Activated T-helper 1 cell treated with anti-CD3 and anti-CD28 coated beads, Interleukin-2, amount 50 U/mL, for 16 hours (primary cell): ENCODE measurements around the gene LUC7L3.
"Not testable (repeated sequence)": the region's sequence is repeated elsewhere in the genome, so short reads cannot be mapped to it uniquely, and the experiment has no call there.

ENCODE experiments used
- DNase-seq, 2 donors: peaks; one replicate each; pipeline ENCODE4 v3.0.0-alpha.2; 2020; ENCODE audit warnings: low read depth in 1 of 2, low spot score in 1 of 2

LUC7L3 gene, protein sequence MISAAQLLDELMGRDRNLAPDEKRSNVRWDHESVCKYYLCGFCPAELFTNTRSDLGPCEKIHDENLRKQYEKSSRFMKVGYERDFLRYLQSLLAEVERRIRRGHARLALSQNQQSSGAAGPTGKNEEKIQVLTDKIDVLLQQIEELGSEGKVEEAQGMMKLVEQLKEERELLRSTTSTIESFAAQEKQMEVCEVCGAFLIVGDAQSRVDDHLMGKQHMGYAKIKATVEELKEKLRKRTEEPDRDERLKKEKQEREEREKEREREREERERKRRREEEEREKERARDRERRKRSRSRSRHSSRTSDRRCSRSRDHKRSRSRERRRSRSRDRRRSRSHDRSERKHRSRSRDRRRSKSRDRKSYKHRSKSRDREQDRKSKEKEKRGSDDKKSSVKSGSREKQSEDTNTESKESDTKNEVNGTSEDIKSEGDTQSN

DNA sequence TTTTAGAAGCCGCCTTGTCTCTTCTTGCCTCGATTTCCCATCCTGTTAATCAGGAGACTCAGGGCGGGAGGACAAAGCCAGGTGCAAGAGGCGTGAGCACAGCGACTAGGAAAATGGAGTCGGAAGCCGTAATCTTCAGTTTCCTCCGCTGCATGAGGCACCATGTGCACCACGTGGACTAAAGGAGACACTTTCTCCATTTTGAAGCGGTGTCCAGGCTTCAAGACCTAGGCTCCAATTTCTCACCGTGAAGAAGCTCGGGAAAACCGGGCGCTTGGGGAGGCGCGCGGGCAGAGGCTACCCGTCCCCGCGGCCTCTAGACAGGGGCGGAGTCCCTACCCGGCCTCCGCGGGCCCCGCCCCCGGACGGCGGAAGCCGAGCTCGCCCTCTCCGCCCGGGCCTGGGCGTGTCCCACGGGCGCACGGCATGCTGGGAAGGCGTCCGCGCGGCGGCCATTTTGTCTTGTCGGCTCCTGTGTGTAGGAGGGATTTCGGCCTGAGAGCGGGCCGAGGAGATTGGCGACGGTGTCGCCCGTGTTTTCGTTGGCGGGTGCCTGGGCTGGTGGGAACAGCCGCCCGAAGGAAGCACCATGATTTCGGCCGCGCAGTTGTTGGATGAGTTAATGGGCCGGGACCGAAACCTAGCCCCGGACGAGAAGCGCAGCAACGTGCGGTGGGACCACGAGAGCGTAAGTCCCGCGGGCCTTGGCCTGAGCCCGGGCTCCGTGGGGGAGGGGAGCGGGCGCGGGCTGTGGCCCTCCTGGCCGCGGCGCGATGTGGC is at the start of gene LUC7L3:
Gene LUC7L3 (plus strand): TSS at position 460 of the 780 bp plus-strand sequence. CDS start 130 bp downstream, at position 590.
- DNase-seq = peak; percentile 87 to 91

GRCh38 chr17:50672071-50672470 is 47.3 kb upstream of the LUC7L3 start:
- no peak for DNase-seq

GRCh38 chr17:50672831-50673551 is 46.4 kb upstream of the LUC7L3 start:
- DNase-seq = no peak

- DNase-seq = no peak
Measured at GRCh38 chr17:50675190-50675589, 44.2 kb upstream of the LUC7L3 start.

GRCh38 chr17:50675627-50676026 is 43.8 kb upstream of the LUC7L3 start:
- no peak for DNase-seq

GRCh38 chr17:50676065-50676975 is 43.1 kb upstream of the LUC7L3 start:
- no peak for DNase-seq

- no peak for DNase-seq
Measured at GRCh38 chr17:50677851-50678375, 41.5 kb upstream of the LUC7L3 start.

DNA sequence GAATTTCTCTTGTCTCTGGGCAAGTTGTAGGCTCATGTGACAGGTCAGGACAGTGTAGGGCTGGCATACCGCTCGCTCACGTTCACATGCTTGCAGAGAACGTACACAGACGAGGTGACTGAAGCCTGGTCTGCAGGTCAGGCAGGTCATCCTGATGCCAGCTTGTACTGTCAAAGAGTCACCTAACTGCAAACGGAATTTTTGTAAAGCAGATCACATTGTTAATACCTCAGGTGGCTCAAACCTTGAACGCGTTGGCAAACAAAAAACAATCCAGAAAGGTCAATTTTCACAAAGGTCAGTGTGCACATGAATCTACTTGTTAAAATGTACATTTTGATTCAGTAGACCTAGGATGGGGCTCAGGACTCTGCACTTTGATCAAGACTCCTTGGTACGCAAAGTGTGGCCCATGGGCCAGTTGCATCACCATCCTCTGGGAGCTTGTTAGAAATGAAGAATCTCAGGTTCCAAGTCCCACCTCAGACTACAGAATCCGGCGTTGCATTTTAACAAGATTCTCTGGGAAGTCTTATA is 40.3 kb upstream of the LUC7L3 start:
- DNase-seq = no peak

DNA sequence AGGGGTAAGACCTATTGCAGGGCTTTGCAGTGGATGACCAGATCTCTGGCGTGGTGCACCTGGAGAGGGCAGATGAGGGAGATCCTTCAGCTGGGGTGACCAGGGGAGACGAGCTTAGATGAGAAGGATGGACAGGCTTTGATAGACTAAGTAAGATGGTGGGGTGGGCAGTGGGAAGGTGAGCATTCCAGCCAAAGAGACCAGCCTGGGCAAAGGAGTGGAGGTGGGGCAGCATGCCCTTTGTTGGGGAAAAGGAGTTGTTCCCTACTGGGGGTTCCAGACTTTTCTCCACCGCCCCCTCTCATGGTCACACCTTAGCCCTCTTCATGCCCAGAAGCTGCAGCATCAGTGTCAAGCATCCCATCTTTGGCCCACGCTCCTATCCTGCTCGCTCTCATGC is 39.3 kb upstream of the LUC7L3 start:
- DNase-seq = no peak

DNA sequence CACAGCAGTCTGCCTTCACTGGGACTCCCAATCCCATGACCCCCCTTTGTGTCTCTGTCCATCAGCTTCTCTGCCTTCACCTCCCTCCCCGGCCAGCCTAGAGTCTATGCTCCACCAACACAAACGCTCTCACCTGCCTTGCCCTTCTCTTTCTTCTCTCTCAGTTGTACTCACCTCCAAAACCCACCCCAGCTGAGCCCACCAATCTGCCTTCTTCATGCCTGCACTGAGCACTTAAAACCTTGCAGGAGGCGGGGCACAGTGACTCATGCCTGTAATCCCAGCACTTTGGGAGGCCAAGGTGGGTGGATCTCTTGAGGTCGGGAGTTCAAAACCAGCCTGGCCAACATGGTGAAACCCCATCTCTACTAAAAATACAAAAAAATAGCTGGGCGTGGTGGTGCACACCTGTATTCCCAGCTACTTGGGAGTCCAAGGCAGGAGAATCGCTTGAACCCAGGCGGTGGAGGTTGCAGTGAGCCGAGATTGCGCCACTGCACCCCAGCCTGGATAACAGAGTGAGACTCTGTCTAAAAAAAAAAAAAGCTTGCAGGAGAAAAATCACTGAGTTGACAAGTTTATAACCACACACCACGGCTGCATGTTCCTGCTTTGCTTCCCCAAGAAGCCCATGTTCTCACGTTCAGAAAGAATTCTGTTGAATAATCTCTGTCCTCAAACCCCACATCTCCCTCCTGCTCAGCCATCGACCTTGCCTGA is 38.7 kb upstream of the LUC7L3 start:
- not testable (repeated sequence) for DNase-seq

DNA sequence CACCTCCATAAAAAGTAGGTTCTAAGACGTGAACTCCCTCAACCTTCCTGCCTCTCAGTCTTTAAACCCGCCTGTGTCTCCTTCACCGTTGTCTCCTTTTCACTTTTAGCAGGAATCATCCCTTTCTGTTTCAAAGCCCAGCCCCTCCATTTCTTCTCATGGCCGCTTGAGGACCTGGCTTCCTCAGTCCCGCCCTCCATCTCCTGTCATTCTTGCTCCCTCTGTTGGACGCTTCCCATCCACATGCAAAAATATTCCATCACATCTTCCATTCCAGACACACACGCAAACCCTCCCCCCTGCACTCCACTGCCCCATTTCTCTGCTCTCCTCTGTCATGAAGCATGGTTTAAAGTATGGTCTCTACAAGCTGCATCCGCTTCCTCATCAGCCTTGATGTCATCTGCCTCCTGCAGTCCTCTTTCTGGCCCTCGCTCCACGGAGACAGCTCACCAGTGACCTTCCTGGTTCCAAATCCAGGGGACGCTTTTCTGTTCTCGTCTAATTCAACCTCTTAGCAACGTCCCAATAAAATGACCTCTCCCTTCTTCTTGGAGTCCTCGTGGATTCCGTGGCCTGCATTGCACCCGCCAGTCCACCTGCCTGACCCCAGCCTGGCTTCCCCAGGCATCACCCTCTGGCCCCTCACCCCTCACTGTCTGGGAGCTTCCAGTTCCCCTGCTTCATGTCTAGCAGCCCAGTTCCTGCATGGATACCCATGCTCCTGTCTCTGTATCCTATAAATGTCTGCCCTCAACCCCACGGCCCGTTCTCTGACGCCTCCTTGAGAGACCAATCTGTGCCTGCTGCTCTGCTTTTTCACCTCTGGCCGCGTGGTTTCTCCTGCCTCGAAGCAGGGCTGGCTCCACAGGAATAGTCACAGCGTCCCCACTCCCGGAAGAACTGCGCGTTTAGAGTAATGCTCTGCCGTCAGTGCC is 37.9 kb upstream of the LUC7L3 start:
- no peak for DNase-seq

- DNase-seq = no peak
Measured at GRCh38 chr17:50682441-50682840, 37.0 kb upstream of the LUC7L3 start.

DNA sequence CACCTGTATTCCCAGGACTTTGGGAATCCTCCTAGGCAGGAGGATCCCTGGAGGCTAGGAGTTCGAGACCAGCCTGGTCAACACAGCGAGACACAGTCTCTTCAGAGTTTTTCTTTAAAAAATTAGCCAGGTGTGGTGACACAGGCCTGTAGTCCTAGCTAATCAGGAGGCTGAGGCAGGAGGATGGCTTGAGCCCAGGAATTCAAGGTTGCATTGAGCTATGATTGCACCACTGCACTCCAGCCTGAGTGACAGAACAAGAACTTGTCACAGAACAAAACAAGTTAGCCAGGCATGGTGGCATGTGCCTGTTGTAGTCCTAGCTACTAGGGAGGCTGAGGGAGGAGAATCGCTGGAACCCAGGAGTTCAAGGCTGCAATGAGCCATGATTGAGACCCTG is 36.5 kb upstream of the LUC7L3 start:
- DNase-seq = no peak

DNA sequence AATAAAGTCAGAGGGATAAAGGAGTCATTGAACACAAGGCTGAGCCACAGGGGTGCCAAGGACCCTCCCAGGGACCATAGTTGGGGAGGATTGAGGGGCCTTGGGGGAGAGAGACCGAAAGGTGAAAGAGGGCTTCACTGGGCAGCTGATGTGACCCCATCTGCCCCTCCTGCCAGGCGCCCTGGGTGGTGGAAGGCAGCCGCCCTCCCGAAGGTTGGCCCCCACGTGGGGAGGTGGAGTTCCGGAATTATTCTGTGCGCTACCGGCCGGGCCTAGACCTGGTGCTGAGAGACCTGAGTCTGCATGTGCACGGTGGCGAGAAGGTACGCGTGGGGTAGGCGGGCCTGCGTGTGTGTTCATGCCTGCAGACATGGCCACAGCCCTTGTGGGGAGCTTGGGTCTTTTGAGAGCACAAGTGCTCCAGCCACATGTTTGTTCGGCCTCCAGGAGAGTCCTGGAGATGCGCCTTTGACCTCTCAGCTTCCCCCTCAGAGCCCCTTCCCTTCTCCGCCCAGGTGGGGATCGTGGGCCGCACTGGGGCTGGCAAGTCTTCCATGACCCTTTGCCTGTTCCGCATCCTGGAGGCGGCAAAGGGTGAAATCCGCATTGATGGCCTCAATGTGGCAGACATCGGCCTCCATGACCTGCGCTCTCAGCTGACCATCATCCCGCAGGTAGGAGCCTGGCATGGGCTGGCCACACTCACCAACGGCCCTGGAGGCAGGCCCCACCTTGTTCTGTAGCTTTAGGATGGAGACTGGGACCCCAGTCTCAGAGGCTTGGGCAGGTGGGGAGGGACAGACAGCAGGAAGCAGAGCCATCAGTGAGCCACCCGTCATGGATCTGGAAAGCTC is 35.7 kb upstream of the LUC7L3 start:
- DNase-seq = no peak

GRCh38 chr17:50684288-50684611 is 35.2 kb upstream of the LUC7L3 start:
- no peak for DNase-seq

GRCh38 chr17:50684612-50685333 is 34.6 kb upstream of the LUC7L3 start:
- DNase-seq = no peak

- no peak for DNase-seq
Measured at GRCh38 chr17:50685334-50685665, 34.1 kb upstream of the LUC7L3 start.
